Mesendoderm (in vitro differentiated cells): ENCODE data around the gene FRMD4A.

Experiments
- DNase-seq: peaks from one replicate; pipeline ENCODE4 v3.0.0; 2013
- H2AK5ac ChIP-seq: 2 replicates; pipeline ENCODE4 v1.6.1; 2013; ENCODE audit warnings: low read length, inconsistent platforms
- H2BK120ac ChIP-seq: 2 replicates; pipeline ENCODE4 v1.6.1; 2013; ENCODE audit warnings: low read depth, mild to moderate bottlenecking, low read length, moderate library complexity, mixed read lengths
- H2BK15ac ChIP-seq: replicated peaks from 2 replicates; pipeline ENCODE4 v1.6.1; 2013; ENCODE audit warnings: low read depth, mild to moderate bottlenecking, moderate library complexity
- H2BK5ac ChIP-seq: 2 replicates; pipeline ENCODE4 v1.6.1; 2013; ENCODE audit warnings: low read length, inconsistent platforms
- H3K18ac ChIP-seq: 2 replicates; pipeline ENCODE4 v1.6.1; 2013; ENCODE audit warnings: mild to moderate bottlenecking, low read length, mixed read lengths
- H3K23ac ChIP-seq: one replicate; pipeline ENCODE4 v1.6.1; 2013; ENCODE audit warnings: low read length
- H3K27ac ChIP-seq: 2 replicates; pipeline ENCODE4 v1.5.1; 2013; ENCODE audit warnings: low read depth, mild to moderate bottlenecking, inconsistent platforms, low read length, moderate library complexity
- H3K27me3 ChIP-seq: 2 replicates; pipeline ENCODE4 v1.6.1; 2013; ENCODE audit warnings: low read length, control low read depth, mild to moderate bottlenecking, inconsistent platforms; ENCODE audit not compliant: insufficient read depth, poor library complexity
- H3K36me3 ChIP-seq: 2 replicates; pipeline ENCODE4 v1.6.1; 2013; ENCODE audit warnings: low read length, inconsistent platforms; ENCODE audit not compliant: control insufficient read depth, insufficient read depth
- H3K4ac ChIP-seq: one replicate; pipeline ENCODE4 v1.6.1; 2013; ENCODE audit warnings: low read depth, mild to moderate bottlenecking, low read length, moderate library complexity
- H3K4me1 ChIP-seq: 2 replicates; pipeline ENCODE4 v1.6.1; 2013; ENCODE audit warnings: low read depth, low read length, inconsistent platforms; ENCODE audit not compliant: control insufficient read depth
- H3K4me2 ChIP-seq: 2 replicates; pipeline ENCODE4 v1.6.1; 2013; ENCODE audit warnings: low read length
- H3K4me3 ChIP-seq: 2 replicates; pipeline ENCODE4 v1.5.1; 2013; ENCODE audit warnings: mild to moderate bottlenecking, low read length
- H3K56ac ChIP-seq: one replicate; pipeline ENCODE4 v1.6.1; 2013; ENCODE audit warnings: low read length
- H3K79me1 ChIP-seq: 2 replicates; pipeline ENCODE4 v1.6.1; 2013; ENCODE audit warnings: low read length, inconsistent platforms
- H3K79me2 ChIP-seq: 2 replicates; pipeline ENCODE4 v1.6.1; 2013; ENCODE audit warnings: mild to moderate bottlenecking, low read length; ENCODE audit not compliant: control insufficient read depth, insufficient read depth
- H3K9ac ChIP-seq: 2 replicates; pipeline ENCODE4 v1.6.1; 2013; ENCODE audit warnings: low read length, inconsistent platforms
- H4K5ac ChIP-seq: one replicate; pipeline ENCODE4 v1.6.1; 2013; ENCODE audit warnings: low read length
- H4K8ac ChIP-seq: one replicate; pipeline ENCODE4 v1.6.1; 2013; ENCODE audit warnings: low read depth, mild to moderate bottlenecking, control low read depth, low read length, moderate library complexity
- WGBS: extraction: QIAGEN DNeasy Blood & Tissue Kit; methylation state at CpG from one replicate; pipeline ENCODE4 v1.1.7; 2013; ENCODE audit warnings: low lambda C conversion rate, missing lambda C conversion rate; ENCODE audit not compliant: insufficient coverage; ENCODE audit errors: extremely low coverage; 5-methylcytosine and 5-hydroxymethylcytosine counted together

Gene FRMD4A

GRCh38 chr10:13657101-13657680, 673.5 kb downstream of the FRMD4A start:
- Histone ChIP-seq H2BK15ac (no peak overlapping the region), H3K4me2 (no peak overlapping the region), H3K79me1 (no peaks in the 10 kb centered on the region), H3K9ac (no peak overlapping the region), H3K4me3 (no peak overlapping the region), H3K4ac (no peak overlapping the region), H4K5ac (no peak overlapping the region), H2BK120ac (no peak overlapping the region), H2AK5ac (no peak overlapping the region), H3K79me2 (no peaks in the 10 kb centered on the region), H2BK5ac (no peak overlapping the region), H3K4me1 (no peaks in the 10 kb centered on the region), H3K36me3 (peaks cover 11% of the 10 kb centered on the region), H3K23ac (no peak overlapping the region), H4K8ac (no peak overlapping the region), H3K27ac (no peak overlapping the region), H3K27me3 (no peaks in the 10 kb centered on the region), H3K56ac (no peak overlapping the region), H3K18ac (no peak overlapping the region)
- no peak for DNase-seq
- WGBS: no CpG with 5 or more reads among the region's 49 CpGs

- H3K36me3 ChIP-seq: peaks cover 13% of the 10 kb centered on the region
- no peak overlapping the region for H2BK15ac ChIP-seq
- no peaks in the 10 kb centered on the region for H3K79me1 ChIP-seq
- no peak overlapping the region for H2BK5ac ChIP-seq
- H3K4me2 ChIP-seq: no peak overlapping the region
- H2AK5ac ChIP-seq: no peak overlapping the region
- H3K9ac ChIP-seq: no peak overlapping the region
- WGBS: no CpG with 5 or more reads among the region's 68 CpGs
- H3K4ac ChIP-seq: no peak overlapping the region
- no peak overlapping the region for H3K27ac ChIP-seq
- H3K18ac ChIP-seq: no peak overlapping the region
- no peak overlapping the region for H4K8ac ChIP-seq
- no peak overlapping the region for H3K56ac ChIP-seq
- no peaks in the 10 kb centered on the region for H3K4me1 ChIP-seq
- no peak overlapping the region for H2BK120ac ChIP-seq
- no peak overlapping the region for H3K4me3 ChIP-seq
- no peaks in the 10 kb centered on the region for H3K79me2 ChIP-seq
- no peaks in the 10 kb centered on the region for H3K27me3 ChIP-seq
- no peak for DNase-seq
- no peak overlapping the region for H4K5ac ChIP-seq
- no peak overlapping the region for H3K23ac ChIP-seq
Measured at GRCh38 chr10:13656337-13657100, 674.2 kb downstream of the FRMD4A start.

GRCh38 chr10:13654846-13655245, 675.9 kb downstream of the FRMD4A start:
- no peak overlapping the region for H3K4me3 ChIP-seq
- H3K36me3 ChIP-seq: peaks cover 11% of the 10 kb centered on the region
- H3K18ac ChIP-seq: no peak overlapping the region
- no peak overlapping the region for H3K9ac ChIP-seq
- WGBS: no CpG with 5 or more reads among the region's 4 CpGs
- DNase-seq: no peak
- no peak overlapping the region for H3K4me2 ChIP-seq
- H3K4ac ChIP-seq: no peak overlapping the region
- no peak overlapping the region for H4K5ac ChIP-seq
- H2BK5ac ChIP-seq: no peak overlapping the region
- no peak overlapping the region for H3K27ac ChIP-seq
- H3K56ac ChIP-seq: no peak overlapping the region
- H3K23ac ChIP-seq: no peak overlapping the region
- H3K79me1 ChIP-seq: no peaks in the 10 kb centered on the region
- H2BK15ac ChIP-seq: no peak overlapping the region
- no peak overlapping the region for H2AK5ac ChIP-seq
- no peak overlapping the region for H4K8ac ChIP-seq
- no peaks in the 10 kb centered on the region for H3K79me2 ChIP-seq
- H2BK120ac ChIP-seq: no peak overlapping the region
- H3K4me1 ChIP-seq: no peaks in the 10 kb centered on the region
- H3K27me3 ChIP-seq: no peaks in the 10 kb centered on the region

- no peaks in the 10 kb centered on the region for H3K79me1 ChIP-seq
- H2BK5ac ChIP-seq: no peak overlapping the region
- H2BK15ac ChIP-seq: no peak overlapping the region
- no peak overlapping the region for H3K56ac ChIP-seq
- no peak overlapping the region for H3K23ac ChIP-seq
- no peak overlapping the region for H2AK5ac ChIP-seq
- no CpG with 5 or more reads among the region's 8 CpGs for WGBS
- no peaks in the 10 kb centered on the region for H3K4me1 ChIP-seq
- no peak overlapping the region for H3K18ac ChIP-seq
- H4K5ac ChIP-seq: no peak overlapping the region
- DNase-seq: no peak
- H3K9ac ChIP-seq: no peak overlapping the region
- H3K27me3 ChIP-seq: no peaks in the 10 kb centered on the region
- H2BK120ac ChIP-seq: no peak overlapping the region
- H3K4me3 ChIP-seq: no peak overlapping the region
- H4K8ac ChIP-seq: no peak overlapping the region
- no peak overlapping the region for H3K27ac ChIP-seq
- no peak overlapping the region for H3K4me2 ChIP-seq
- H3K79me2 ChIP-seq: no peaks in the 10 kb centered on the region
- no peak overlapping the region for H3K4ac ChIP-seq
- H3K36me3 ChIP-seq: peaks cover 11% of the 10 kb centered on the region
Measured at GRCh38 chr10:13654118-13654830, 676.5 kb downstream of the FRMD4A start.

GRCh38 chr10:13652860-13653259, 677.9 kb downstream of the FRMD4A start:
- H3K56ac ChIP-seq: no peak overlapping the region
- no peaks in the 10 kb centered on the region for H3K27me3 ChIP-seq
- H2BK15ac ChIP-seq: no peak overlapping the region
- peaks cover 10% of the 10 kb centered on the region for H3K36me3 ChIP-seq
- H3K9ac ChIP-seq: no peak overlapping the region
- H3K4me1 ChIP-seq: no peaks in the 10 kb centered on the region
- no peak overlapping the region for H2BK120ac ChIP-seq
- no peak overlapping the region for H3K18ac ChIP-seq
- H3K4me3 ChIP-seq: no peak overlapping the region
- WGBS: no CpG with 5 or more reads among the region's 6 CpGs
- H2AK5ac ChIP-seq: no peak overlapping the region
- DNase-seq: no peak
- no peak overlapping the region for H4K8ac ChIP-seq
- H2BK5ac ChIP-seq: no peak overlapping the region
- H3K4ac ChIP-seq: no peak overlapping the region
- H3K79me1 ChIP-seq: no peaks in the 10 kb centered on the region
- H3K79me2 ChIP-seq: no peaks in the 10 kb centered on the region
- no peak overlapping the region for H3K27ac ChIP-seq
- H3K23ac ChIP-seq: no peak overlapping the region
- no peak overlapping the region for H3K4me2 ChIP-seq
- no peak overlapping the region for H4K5ac ChIP-seq
